Measurements from ENCODE around the gene GBE1. TPM values are rescaled to one million over a fixed set of nuclear protein-coding genes. Genes with fewer than 3 reads are reported as not detected.

Gene GBE1
- total and polyA plus RNA-seq, 10 of the 15 experiments (the other 5 are each of a cell fraction or from before 2014, with no cell fraction given): 21.4 to 62.2 (median 41.5) TPM

- FAIRE-seq (peak; percentile 78), DNase-seq (ENCODE audit: low read depth, low spot score) (no peak), ATAC-seq (no peak)
- ChIA-PET RAD21 (ENCODE audit: unreplicated experiment) (interaction anchor here (0.7 to 2.6 kb wide), 10 partner anchors 10 to 461 kb away, joined by 3 to 9 read pairs (median 3); no protein-coding TSS in a partner anchor), CTCF (interaction anchor here (0.8 to 4.7 kb wide), 16 partner anchors 8 to 465 kb away, joined by 3 to 51 read pairs (median 4); no protein-coding TSS in a partner anchor), SMC1A (ENCODE audit: uncharacterized antibody, unreplicated experiment) (interaction anchor here (0.9 to 3.3 kb wide), 14 partner anchors 9 to 464 kb away, joined by 3 to 23 read pairs (median 3); no protein-coding TSS in a partner anchor), POLR2A (no interaction called here)
- in situ Hi-C loops (cut with MboI) (loop anchor here (10.0 kb wide), 1 partner anchor 457 kb away; no protein-coding TSS in a partner anchor), intact Hi-C loops (cut with micrococcal nuclease; ENCODE audit: unreplicated experiment) (no loop called here)
- H3K4me1 ChIP-seq (ENCODE audit: control insufficient read depth, insufficient read depth, low read length): no peaks in the 10 kb centered on the region
- H3K4me3 ChIP-seq: no peak overlapping the region
- no peaks in the 10 kb centered on the region for H4K20me1 ChIP-seq (ENCODE audit: control insufficient read depth, insufficient read depth)
- no peak overlapping the region for H3K4me2 ChIP-seq (ENCODE audit: control insufficient read depth, insufficient read depth)
- BruUV-seq (replicated peaks): no TSS peak
- H3K9me3 ChIP-seq (replicated peaks; ENCODE audit: control insufficient read depth, insufficient read depth, low read length): no peaks in the 10 kb centered on the region
- no peak overlapping the region for H3K27ac ChIP-seq (ENCODE audit: control insufficient read depth, insufficient read depth)
- no peaks in the 10 kb centered on the region for H3K36me3 ChIP-seq (ENCODE audit: control insufficient read depth in 2 of 2, insufficient read depth in 2 of 2, low read length in 1 of 2)
- no peak overlapping the region for H3K9ac ChIP-seq (ENCODE audit: control insufficient read depth, insufficient read depth, low read length)
- no peaks in the 10 kb centered on the region for H3K79me2 ChIP-seq (ENCODE audit: control insufficient read depth, insufficient read depth, low read length)
- H2AFZ ChIP-seq (ENCODE audit: control insufficient read depth, low read depth, low read length): no peak overlapping the region
- no peak for TF ChIP-seq SRF (IDR thresholded peaks at IDR 0.05; ENCODE audit: low read depth in 2 of 2, low read length in 2 of 2)
- no peaks in the 10 kb centered on the region for H3K27me3 ChIP-seq (replicated peaks in 1 of 2; ENCODE audit: control insufficient read depth in 2 of 2, insufficient read depth in 2 of 2, low read length in 1 of 2)
- whole genome bisulfite sequencing (ENCODE audit: insufficient coverage, insufficient replicate concordance, low lambda C conversion rate, missing lambda C conversion rate): 70% methylated on average over 3 of the region's 3 CpGs
Observed at GRCh38 chr3:81668283-81668682, 93.2 kb downstream of the GBE1 start.

GRCh38 chr3:81666502-81667121 is 94.8 kb downstream of the GBE1 start:
- H3K4me2 ChIP-seq (ENCODE audit: control insufficient read depth, insufficient read depth): no peak overlapping the region
- CTCF ChIA-PET: interaction anchor here (0.7 to 4.7 kb wide), 31 partner anchors 9 to 662 kb away, joined by 3 to 51 read pairs (median 3); partner anchors contain the start of gene GBE1
- SMC1A ChIA-PET (ENCODE audit: uncharacterized antibody, unreplicated experiment): interaction anchor here (0.6 to 3.3 kb wide), 15 partner anchors 14 to 482 kb away, joined by 3 to 23 read pairs (median 3); no protein-coding TSS in a partner anchor
- intact Hi-C loops (cut with micrococcal nuclease; ENCODE audit: unreplicated experiment) (loop anchor here (1.0 to 2.0 kb wide), 3 partner anchors 94 to 467 kb away; partner anchors contain the start of gene GBE1), in situ Hi-C loops (cut with MboI) (loop anchor here (10.0 kb wide), 1 partner anchor 458 kb away; no protein-coding TSS in a partner anchor)
- RAD21 ChIA-PET (ENCODE audit: unreplicated experiment): interaction anchor here (0.6 to 2.6 kb wide), 10 partner anchors 9 to 466 kb away, joined by 3 to 13 read pairs (median 4); partner anchors contain the start of gene GBE1
- DNase-seq (ENCODE audit: low read depth, low spot score) (no peak), FAIRE-seq (peak; percentile 38), ATAC-seq (peak; percentile 51; the same call in 2 of the 3 replicates)
- H4K20me1 ChIP-seq (ENCODE audit: control insufficient read depth, insufficient read depth): no peaks in the 10 kb centered on the region
- POLR2A ChIA-PET: no interaction called here
- BruUV-seq (replicated peaks): no TSS peak
- TF ChIP-seq EP300 (IDR thresholded peaks at IDR 0.05; ENCODE audit: borderline replicate concordance in 1 of 2, control insufficient read depth in 1 of 2, low read depth in 2 of 2, low read length in 2 of 2) (no peak), USF1 (IDR thresholded peaks at IDR 0.05; ENCODE audit: borderline replicate concordance, extremely low read length, insufficient read depth, low read depth, low read length) (no peak), EED (IDR thresholded peaks at IDR 0.05; ENCODE audit: low read depth) (no peak), POLR2AphosphoS2 (IDR thresholded peaks at IDR 0.05; ENCODE audit: low read depth, low read length) (no peak), SMC3 (IDR thresholded peaks at IDR 0.05; ENCODE audit: borderline replicate concordance, low read length) (peak; percentile 54), CTCF (IDR thresholded peaks at IDR 0.05 in 2 of 3, conservative IDR thresholded peaks at IDR 0.05 in 1 of 3; ENCODE audit: control insufficient read depth in 2 of 3, extremely low read depth in 1 of 3, insufficient read depth in 1 of 3, low read depth in 3 of 3, low read length in 3 of 3) (peak; percentile 52 to 72 (median 70); a peak in 5 of 6 replicates), BRCA1 (IDR thresholded peaks at IDR 0.05; ENCODE audit: low read depth, low read length) (no peak), NBN (IDR thresholded peaks at IDR 0.05) (no peak), RAD21 (IDR thresholded peaks at IDR 0.05; ENCODE audit: insufficient read depth, low read depth, low read length) (peak; percentile 75), NFIC (IDR thresholded peaks at IDR 0.05; ENCODE audit: low read depth, low read length) (no peak)
- no peak overlapping the region for H2AFZ ChIP-seq (ENCODE audit: control insufficient read depth, low read depth, low read length)
- H3K9me3 ChIP-seq (replicated peaks; ENCODE audit: control insufficient read depth, insufficient read depth, low read length): no peaks in the 10 kb centered on the region
- no peak overlapping the region for H3K9ac ChIP-seq (ENCODE audit: control insufficient read depth, insufficient read depth, low read length)
- H3K4me3 ChIP-seq: no peak overlapping the region
- H3K4me1 ChIP-seq (ENCODE audit: control insufficient read depth, insufficient read depth, low read length): no peaks in the 10 kb centered on the region
- H3K27ac ChIP-seq (ENCODE audit: control insufficient read depth, insufficient read depth): no peak overlapping the region
- H3K36me3 ChIP-seq (ENCODE audit: control insufficient read depth in 2 of 2, insufficient read depth in 2 of 2, low read length in 1 of 2): no peaks in the 10 kb centered on the region; a peak in 1 of 4 replicates
- no peaks in the 10 kb centered on the region for H3K79me2 ChIP-seq (ENCODE audit: control insufficient read depth, insufficient read depth, low read length)
- H3K27me3 ChIP-seq (replicated peaks in 1 of 2; ENCODE audit: control insufficient read depth in 2 of 2, insufficient read depth in 2 of 2, low read length in 1 of 2): no peaks in the 10 kb centered on the region
